ENCODE data around the gene PCBP3.

The PCBP3 gene

DNA sequence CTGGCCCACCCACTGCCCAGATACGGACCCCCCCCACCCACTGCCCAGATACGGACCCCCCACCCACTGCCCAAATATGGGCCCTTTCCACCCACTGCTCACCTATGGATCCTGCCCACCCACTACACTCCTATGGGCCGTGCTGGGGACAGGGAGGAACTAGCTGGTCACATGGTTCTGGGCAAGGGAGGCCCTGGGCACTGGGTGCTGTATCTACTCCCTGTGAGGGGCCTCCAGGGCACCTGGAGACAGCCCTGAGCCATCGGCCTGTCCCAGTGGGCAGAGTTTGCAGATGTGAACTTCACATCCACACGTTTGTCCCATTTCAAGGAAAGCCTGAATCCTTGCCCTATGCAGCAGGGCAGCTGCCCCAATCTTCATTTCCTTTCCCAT, 266.6 kb downstream of the PCBP3 start:
- DNase-seq (ENCODE audit: low read depth in 2 of 2): no peak

DNA sequence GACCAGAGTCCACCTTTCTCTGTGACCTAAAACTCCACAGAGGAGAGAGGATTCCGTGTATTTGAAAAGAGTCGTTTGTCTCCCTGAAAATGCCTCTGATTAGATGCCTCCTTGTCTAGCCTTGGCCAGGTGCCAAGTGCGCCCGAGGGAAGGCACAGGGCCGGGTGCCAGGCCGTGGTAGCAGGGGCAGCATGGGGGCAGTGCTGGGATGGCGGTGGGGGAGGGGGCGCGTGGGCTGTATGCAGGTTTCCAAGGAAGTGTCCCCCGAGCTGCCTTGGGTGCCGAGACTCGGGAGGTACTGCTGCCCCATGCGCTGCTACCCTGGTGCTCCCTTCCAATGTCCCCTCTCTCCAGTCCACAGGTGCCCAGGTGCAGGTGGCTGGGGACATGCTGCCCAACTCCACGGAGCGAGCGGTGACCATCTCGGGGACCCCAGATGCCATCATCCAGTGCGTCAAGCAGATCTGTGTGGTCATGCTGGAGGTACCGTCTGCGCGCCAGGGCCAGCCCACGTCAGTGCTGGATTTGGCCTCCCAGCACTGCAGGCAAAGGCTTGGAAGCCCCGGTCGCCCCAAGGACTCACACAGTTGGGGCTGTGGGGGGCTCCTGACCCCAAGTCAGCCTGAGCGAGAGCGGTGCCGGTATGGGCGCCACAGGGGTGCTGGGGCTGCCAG, 267.2 kb downstream of the PCBP3 start:
- DNase-seq (ENCODE audit: low read depth in 2 of 2): no peak

DNA sequence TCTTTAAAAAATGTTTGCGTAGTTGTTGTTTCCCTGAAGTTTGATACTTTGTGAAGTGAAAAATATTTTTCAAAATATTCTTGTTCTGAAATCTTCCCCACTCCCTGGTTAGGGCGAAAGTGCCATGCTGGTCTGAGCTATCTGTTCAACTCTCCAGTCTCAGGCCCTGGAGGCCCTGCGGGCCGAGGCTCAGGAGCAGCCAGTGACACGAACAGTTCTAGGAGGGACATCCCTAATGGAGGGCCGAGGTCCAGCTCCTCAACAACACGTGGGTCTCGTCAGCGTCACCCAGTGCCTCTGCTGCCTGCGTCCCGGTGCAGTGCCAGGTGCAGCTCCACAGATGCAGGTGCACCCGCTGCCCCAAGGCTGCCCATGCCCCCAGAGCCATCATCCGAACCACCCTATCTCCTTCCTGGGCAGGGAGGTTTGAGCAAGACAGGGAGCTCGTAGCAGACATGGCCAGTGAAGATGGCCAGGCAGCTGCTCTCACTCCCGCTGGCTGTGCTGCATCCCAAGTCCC, 268.3 kb downstream of the PCBP3 start:
- DNase-seq (ENCODE audit: low read depth in 2 of 2): no peak

DNA sequence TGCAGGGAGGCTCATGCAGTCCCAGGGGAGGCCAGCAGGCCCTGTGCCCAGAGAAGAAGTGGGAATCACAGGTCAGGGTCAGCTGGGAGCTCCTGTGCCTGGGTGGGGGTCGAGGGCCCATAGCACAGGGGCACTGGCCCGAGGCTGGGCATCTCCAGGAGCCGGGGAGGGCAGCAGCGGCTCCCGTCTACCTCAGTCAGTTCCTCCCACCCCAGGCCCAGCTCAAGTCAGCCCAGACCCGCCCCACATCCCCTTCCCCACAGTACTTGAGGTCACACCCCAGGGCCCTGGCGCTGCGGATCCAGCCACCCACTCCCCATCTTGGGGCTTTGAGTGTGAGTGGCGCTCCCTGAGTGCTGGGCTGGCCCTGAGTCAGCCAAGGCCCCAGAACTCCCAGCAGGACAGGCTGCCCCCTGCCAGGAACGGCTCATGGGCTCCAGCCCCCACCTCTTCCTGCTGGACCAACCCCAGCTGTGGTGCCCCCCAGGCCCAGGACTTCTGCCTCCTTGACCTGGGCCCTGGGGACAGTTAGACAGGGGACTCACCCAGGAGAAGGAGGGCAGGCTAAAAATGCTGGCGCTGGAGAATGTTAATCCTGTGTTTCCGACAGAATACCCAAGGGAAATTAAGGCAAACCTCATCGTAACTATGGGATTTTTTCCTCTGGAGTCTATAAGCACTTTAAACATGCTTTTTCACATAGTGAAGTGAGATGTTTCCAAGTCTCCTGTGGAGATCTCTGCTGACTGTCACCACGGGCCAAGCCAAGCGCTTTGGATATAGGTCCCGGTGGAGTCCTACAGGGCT, 269.3 kb downstream of the PCBP3 start:
- no peak for DNase-seq (ENCODE audit: low read depth in 2 of 2)

DNA sequence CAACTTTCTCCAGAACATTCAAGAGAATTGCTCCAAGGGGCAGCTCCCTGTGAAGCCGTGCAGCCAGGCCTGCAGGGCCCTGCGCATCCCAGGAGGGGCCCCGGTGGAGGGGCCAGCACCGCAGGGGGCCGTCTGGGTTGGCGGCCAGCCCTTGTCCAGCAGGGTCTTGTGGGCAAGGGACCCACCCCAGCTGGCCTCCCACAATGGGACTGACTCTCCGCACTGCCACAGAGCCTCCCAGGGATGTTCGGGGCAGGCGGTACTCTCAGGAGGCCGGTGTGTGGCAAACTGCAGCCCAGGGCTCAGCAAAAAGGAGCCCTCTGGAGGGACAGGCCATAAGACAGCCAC, 269.9 kb downstream of the PCBP3 start:
- no peak for DNase-seq (ENCODE audit: low read depth in 2 of 2)

DNA sequence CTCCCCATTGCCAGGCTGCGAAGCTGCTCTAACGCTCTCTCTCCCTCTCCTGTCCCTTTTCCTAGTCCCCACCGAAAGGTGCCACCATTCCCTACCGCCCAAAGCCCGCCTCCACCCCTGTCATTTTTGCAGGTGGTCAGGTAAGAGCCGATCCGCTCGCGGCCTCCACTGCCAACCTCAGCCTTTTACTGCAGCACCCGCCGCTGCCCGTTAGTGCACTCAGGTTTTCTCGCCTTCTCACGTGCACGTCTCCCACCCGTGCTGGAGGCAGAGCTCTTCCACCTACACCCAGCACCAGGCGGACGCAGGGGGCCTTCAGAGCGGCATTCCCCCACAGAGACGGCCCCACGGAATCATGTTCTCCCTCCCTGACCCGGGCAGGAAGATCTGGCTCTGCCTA, 270.4 kb downstream of the PCBP3 start:
- no peak for DNase-seq (ENCODE audit: low read depth in 2 of 2)

DNA sequence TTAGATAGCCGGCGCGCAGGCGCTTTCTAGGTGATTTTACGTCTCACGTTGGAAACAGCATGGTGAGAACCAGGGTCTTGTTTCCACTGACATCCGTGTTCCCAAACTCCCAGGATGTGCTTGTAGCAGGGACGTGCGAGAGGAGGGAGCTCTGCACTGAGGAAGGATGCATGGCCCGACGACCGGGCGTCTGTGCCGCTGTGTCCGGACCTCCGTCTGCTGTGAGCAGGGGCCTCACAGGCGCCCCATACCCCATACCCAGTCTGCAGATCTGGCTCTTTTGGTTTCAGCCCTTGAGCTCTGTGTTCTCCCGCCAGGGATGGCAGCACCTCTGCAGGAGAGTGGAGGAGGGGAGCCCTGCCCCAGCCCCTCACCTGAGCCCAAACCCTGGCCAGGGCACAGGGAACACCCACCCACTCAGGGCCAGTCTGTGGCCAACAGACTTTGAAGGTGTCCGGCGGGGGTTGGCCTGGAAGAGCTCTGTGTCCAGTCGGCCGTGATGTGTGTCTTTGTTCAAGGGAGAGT, 270.9 kb downstream of the PCBP3 start:
- no peak for DNase-seq (ENCODE audit: low read depth in 2 of 2)

DNA sequence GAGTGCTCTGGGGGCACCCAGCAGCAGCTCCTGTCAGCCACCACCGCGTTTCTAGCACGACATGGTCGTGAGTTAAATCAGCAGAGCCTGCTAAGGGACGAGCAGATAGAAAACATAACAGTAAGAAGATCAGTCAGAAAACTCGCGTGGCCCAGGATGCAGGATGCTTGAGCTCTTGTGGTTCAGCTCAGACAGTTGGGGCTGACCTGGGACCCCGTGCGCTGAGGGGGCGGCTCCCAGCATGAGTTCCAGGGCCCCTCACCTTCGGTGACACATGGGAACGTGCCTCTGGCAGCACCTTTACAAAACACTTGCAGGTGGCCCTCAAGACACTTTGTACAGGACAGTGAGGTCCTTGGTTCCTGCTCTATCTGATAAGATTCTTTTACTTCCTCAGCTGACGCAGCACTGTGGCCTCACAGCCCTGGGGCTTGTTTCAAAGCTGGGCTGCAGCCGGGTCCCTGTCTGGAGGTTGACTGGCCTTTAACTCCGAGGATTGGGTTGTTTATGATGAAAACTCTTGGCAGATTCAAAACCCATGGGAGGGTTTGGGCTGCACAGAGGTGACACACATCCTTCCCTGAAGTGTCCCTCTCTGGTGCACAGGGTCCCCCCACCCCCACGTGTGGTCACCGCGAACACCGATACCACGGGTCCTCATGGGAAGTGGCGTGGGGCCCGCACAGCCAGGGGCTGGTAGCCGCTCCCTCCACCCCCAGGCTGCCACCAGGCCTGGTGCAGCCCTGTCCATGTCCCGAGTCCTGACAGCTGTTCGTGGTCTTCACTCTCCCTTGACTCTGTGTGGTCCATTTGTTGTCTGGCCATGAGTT, 272.7 kb downstream of the PCBP3 start:
- DNase-seq (ENCODE audit: low read depth in 2 of 2): no peak

DNA sequence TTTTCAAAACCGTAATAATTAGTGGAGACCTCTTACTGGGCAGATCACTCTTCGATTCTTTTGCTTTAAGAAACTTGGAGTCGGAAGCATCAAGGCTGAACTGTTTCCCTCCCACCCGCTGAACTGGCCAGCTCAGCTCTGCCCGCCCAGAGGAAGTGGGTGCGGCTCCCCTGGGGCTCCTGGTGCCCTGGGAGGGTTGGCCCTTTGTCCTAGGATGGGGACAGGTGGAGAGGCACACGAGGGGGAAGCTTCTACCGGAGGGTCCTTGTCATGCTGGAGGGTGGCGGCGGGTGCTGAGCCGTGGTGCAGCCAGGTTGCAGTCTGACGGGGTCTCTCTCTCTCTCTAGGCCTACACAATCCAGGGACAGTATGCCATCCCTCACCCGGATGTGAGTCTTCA, 273.7 kb downstream of the PCBP3 start:
- DNase-seq (ENCODE audit: low read depth in 2 of 2): no peak

DNA sequence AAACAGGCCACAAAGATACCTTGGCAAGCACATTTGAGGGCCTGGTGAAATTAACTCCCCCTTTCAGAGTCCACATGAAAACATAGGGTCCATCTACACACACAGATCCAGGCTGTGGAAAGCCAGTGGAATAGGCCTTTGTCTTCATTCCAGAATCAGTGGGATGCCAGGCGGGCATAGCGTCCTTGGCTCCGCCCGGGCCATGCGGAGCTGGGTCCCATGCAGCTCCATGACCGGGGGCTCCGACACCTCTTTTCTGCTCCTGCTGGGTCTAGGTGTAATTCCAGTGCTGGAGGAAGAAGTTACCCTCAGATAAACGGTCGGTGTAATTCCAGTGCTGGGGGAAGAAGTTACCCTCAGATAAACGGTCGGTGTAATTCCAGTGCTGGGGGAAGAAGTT, 274.5 kb downstream of the PCBP3 start:
- no peak for DNase-seq (ENCODE audit: low read depth in 2 of 2)

DNA sequence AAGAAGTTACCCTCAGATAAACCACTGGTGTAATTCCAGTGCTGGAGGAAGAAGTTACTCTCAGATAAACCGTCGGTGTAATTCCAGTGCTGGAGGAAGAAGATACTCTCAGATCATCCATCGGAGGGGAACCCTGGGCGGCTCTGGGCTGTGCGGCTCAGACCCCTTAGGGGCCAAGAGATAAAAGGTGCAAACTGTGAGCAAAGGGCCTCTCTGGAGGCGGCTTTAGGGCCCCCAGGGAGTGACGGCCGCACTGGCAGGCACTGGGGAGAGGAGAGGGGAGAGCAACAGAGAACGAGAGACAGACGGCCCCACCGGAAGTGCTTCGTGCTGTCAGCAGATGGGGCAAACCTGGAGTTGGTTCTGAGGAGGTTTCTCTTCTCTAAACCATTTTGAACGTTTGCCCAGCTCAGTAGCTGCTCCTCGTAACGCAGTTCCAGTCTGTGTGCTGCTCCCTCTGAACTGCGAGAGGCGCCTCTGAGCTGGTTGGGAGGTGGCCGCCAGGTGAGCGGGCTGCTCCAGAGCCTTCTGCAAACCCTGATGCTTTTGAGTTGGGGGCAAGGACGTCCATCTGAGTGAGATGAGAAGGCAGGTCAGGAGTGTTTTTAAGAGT, 275.4 kb downstream of the PCBP3 start:
- no peak for DNase-seq (ENCODE audit: low read depth in 2 of 2)

DNA sequence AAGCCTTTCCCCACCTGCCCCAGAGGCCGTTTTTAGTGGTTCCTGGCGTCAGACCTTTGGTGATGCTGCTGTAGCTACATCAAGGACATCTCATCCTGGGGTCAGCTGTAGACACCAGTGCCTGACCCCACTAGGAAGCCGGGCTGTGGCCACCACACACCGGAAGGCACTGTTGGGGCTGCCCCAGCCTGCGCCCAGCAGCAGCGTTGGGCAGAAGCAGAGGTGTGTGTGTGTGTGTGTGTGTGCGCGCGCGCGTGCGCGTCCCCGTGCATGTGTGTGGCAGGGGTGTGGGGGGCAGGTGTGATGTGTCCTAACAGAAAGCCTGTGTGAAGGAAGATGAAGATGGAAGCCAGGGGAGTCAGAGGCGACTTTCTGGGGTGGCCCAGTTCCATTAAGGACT, 276.1 kb downstream of the PCBP3 start:
- DNase-seq (ENCODE audit: low read depth in 2 of 2): no peak

DNA sequence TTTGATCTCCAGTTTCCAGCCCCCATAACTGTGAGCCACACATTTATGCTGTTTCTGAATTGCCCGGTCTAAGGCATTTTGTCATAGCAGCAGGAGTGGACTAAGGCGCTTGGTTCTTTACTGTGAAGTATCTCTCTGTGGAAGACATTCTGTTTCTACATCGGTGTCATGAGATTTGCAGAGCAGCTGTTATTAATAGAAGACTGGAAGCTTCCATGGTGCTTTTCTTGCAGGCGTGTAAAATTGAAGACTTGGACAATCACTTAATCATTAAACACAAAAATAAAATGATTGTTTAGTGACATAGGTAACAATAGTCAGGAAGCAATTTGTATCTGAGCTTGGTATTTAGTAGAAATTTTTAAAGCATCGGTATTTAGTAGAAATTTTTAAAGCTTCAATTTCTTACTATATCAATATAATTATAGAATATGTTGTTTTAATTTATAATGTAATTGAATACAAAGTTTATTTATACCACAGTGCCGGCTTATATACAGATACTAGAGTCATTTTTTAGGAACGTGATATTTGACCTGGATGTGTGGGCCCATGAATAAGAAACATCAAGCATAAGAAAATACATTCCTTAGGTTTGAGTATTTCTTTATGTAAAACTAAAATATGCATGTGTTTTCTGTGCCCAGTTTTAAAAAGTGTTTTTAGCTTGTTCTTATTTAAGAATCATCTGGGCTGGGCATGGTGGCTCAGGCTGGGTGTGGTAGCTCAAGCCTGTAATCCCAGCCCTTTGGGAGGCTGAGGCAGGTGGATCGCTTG, 277.5 kb downstream of the PCBP3 start:
- no peak for DNase-seq (ENCODE audit: low read depth in 2 of 2)

DNA sequence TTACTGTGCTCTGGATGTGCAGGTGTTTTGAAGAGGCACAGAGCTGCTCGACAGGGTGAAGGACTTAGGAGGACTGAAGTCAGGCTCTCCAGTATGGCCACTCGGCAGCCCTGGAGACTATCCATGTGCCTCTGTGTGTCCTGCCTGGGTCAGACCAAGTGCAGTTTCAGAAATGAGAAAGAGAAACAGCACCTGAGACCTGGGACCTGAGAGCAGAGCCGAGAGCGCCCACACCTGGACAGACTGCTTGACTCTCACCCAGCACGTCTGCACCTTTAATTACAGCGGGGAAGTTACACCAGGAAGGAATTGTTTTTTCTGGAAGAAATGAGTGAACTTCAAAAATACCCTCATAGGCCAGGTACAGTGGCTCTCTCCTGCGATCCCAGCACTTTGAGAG, 278.4 kb downstream of the PCBP3 start:
- no peak for DNase-seq (ENCODE audit: low read depth in 2 of 2)

DNA sequence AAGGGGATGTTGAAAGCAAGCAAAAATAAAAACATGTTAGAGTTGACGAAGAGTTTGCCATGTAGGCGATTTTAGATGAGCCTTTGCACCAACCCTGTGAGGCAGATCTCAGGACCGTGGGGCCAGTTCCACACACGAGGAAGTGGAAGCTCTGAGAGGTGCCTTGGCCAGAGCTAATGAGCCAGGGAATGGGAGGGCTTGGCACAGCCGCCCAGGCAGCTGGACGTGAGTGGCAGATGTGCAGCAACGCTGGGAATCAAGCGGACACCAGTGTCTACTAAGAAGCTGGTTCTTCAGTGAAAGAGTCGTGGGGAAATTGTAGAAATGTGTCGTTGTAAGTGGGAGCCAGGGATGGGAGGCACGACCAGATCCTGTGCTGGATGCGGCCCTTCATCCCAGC, 279.1 kb downstream of the PCBP3 start:
- DNase-seq (ENCODE audit: low read depth in 2 of 2): no peak

DNA sequence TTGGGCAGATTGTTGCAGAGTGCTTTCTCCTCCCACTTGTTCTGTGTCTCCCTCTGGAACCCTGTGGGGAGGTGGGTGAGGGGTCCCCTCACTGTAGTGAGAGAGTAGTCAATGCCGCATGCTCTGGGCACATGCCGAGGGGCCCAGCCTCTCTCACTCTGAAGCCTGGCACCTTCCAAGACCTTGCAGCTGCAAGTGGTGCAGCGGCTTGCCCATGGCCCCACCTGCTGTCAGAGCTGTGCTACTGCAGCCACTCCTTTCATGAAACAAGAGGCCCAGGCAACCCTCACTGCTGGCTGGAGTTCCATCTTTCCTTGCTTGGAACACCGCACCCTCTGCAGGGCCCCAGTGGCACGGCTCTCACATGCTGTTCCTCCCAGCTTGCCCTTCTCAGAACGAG, 279.6 kb downstream of the PCBP3 start:
- DNase-seq (ENCODE audit: low read depth in 2 of 2): peak; percentile 38 to 52

DNA sequence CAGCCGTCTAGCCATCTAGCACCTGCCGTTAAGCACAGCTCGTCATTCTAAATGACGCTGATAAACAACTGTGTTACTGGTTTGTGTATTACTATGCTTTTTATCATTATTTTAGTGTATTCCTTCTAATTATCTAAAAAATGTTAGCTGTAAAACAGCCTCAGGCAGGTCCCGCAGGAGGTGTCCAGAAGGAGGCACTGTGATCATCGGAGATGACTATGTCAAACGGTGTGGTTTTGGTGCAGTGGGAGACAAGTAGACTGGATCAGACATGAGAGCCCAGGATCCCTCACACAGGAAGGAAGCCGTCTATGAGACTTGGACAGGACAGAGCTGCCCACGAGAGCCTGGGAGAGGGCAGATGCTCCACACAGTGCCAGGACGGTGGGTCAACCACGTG, 282.8 kb downstream of the PCBP3 start:
- no peak for DNase-seq (ENCODE audit: low read depth in 2 of 2)

DNA sequence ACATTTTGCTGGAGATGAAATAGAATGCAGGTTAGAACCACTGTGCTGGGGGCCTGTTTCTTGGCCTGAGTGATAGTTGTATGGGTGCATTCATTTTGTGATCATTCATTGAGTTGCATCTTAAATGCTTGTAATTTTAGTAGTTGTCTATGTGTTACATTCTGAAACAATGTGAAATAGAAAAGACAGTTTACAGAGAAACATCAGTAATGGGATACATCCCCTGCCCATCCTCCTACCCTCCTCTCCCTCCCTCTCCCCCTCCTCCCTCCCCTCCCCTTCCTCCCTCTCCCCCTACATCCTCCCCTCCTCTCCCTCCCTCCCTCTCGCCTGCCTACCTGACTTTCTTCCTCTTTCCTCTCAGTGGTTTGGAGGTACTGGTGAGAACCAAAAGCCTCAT, 283.5 kb downstream of the PCBP3 start:
- no peak for DNase-seq (ENCODE audit: low read depth in 2 of 2)

DNA sequence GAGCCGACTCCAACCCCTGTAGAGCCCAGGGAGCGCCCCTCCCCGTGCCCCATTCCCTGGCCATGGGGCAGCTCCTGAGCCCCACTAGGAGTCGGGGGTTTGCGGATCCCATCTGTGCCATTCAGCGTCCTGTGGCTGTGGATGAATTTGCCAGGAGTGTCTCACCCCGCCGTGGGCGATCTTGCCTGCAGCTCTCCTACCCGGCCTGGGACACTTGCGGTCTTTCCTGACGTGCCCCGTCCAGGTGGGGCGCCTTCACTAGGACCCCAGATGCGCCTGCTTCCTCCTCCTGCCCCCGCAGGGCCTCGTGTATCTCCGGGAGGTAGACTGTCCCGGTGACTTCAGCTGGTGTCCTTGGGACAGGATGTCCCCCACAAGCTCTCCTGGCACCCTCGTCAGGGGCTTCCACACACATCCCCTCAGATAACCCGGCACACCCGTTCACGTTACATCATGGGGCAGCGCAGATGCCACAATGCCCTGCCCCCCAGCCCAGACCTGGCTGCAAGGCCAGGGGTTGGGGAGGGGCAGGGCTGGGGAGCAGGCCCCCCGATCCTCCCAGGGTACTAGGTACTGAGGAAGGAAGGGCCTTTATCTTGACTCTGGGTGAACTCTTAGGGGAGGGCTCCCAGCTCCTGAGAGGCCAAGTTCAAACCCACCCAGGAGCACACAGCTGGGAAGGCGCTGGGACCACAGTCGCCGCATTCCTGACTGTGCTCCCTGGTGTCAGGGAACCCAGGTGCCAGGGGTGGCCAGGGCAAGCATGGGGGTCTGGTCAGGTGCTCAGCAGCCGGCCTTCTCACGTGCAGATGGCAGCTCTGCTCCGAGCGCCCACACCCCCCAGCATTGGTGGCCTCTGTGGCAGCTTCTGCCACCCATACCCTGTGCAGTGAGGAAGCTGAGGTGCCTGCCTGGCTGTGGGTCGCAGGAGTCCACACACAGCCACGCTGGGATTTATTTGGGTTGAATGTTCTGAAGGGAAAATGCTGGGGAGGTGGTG, 284.6 kb downstream of the PCBP3 start:
- DNase-seq (ENCODE audit: low read depth in 2 of 2): no peak

DNA sequence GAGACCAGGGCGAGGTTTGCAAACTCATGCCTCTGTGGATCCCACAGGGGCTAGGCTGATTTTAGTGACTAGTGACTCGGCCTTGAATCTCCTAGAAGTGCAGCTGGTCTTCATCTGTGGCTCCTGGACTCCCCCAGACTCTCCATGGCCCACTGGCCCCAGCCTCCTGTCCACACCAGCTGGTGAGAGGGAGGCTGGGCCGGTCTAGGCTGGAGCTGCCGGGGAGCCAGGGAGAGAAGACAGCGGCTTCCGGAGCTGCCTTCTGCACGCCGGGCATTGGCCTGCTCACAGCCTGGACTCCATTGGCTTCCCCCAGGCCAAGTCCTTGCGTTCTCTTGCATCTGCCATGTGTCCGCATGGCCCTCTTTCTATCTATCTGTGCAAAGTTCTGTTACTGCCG, 285.9 kb downstream of the PCBP3 start:
- no peak for DNase-seq (ENCODE audit: low read depth in 2 of 2)

All from activated CD4-positive, alpha-beta T cell treated with anti-CD3 and anti-CD28 coated beads for 24 hours (primary cell).